Adrenal gland (tissue), 12 donors: ENCODE data around the gene CERT1. TPM values are rescaled to one million over a fixed set of nuclear protein-coding genes. Genes with fewer than 3 reads are reported as not detected.

Source experiments
- DNase-seq, 7 donors: peaks; one replicate each; pipeline ENCODE4 v3.0.0-alpha.2; 2019 to 2020
- H3K27ac ChIP-seq, 5 donors: fragments of 200-600 bp; sonication (generic) in 4 of 5; 1 replicate in 3 of 5; 2 replicates in 2 of 5; pipeline versions ENCODE4 v1.5.1 to v1.8.0; 2016 to 2020; ENCODE audit warnings: mild to moderate bottlenecking in 1 of 5
- H3K27me3 ChIP-seq: fragments of 200-600 bp; 2 replicates; pipeline ENCODE4 v1.8.0; 2021
- H3K36me3 ChIP-seq, 2 donors: fragments of 200-600 bp; replicated peaks in 1 of 2; 1 replicate in 1 of 2; 2 replicates in 1 of 2; pipeline versions ENCODE4 v1.5.1 to v1.8.0; 2018 to 2022
- H3K4me1 ChIP-seq, 2 donors: fragments of 200-600 bp; replicated peaks in 1 of 2; 1 replicate in 1 of 2; 2 replicates in 1 of 2; pipeline versions ENCODE4 v1.5.1 to v1.8.0; 2018 to 2021
- H3K4me3 ChIP-seq, 4 donors: fragments of 200-600 bp; sonication (generic) in 3 of 4; one replicate each; pipeline ENCODE4 v1.5.1; 2016 to 2018
- H3K9me3 ChIP-seq, 3 donors: fragments of 200-600 bp; sonication (generic) in 1 of 3; replicated peaks in 1 of 3; 1 replicate in 2 of 3; 2 replicates in 1 of 3; pipeline versions ENCODE4 v1.5.1 to v1.8.0; 2016 to 2021
- CTCF ChIP-seq, 6 experiments: fragments of 450-650 bp in 4 of 6; fragments of 200-600 bp in 2 of 6; sonication (generic) in 1 of 6; IDR thresholded peaks; 1 replicate in 5 of 6; 2 replicates in 1 of 6; pipeline versions ENCODE4 v1.5.1 to v1.8.0; 2016 to 2021; ENCODE audit warnings: antibody characterized with exemption in 6 of 6, mild to moderate bottlenecking in 2 of 6, moderate library complexity in 1 of 6
- POLR2A ChIP-seq, 2 donors: fragments of 450-650 bp; IDR thresholded peaks; one replicate each; pipeline ENCODE4 v1.6.1; 2017; ENCODE audit warnings: antibody characterized with exemption in 2 of 2, mild to moderate bottlenecking in 2 of 2, moderate library complexity in 1 of 2
- WGBS, 4 donors: extraction: QIAGEN DNeasy Blood & Tissue Kit in 2 of 4; methylation state at CpG; one replicate each; pipeline versions ENCODE4 v1.1.5 to v1.1.7; 2013 to 2017; 5-methylcytosine and 5-hydroxymethylcytosine counted together
- intact Hi-C, 2 donors: fragments of 100-400 bp; cut with DNase I; formaldehyde crosslinking; loops; one replicate each; pipeline versions ENCODE4 v1.14.1 to v1.15.0; 2022 to 2023
- polyA plus RNA-seq, 3 donors: library from polyadenylated mRNA; stranded (reverse); fragments of 200-250 nt in 2 of 3; fragments of 350-450 nt in 1 of 3; fragmentation: Illumina TruSeq in 1 of 3; extraction: RNeasy Lipid Tissue Mini Kit (QIAGEN cat#74804) in 1 of 3; gene quantifications; one replicate each; pipeline ENCODE4 v1.2.3, GENCODE V29; 2013 to 2014
- total RNA-seq, 9 donors: library from RNA; depleted of rRNA in 4 of 9; stranded (reverse); fragments of >200 nt in 4 of 9; fragments of 120-200 nt in 1 of 9; fragmentation: NEBNext Ultra II Directional in 1 of 9; extraction: Animal tissue kit (Norgen Biotek cat#: 25700) in 1 of 9; gene quantifications; one replicate each; pipeline versions ENCODE4 v1.1.0 to v1.2.4, GENCODE V29; 2013 to 2023
- donor health status: healthy with polysubstance abuse.
- donor health status: Bipolar disorder and iron deficiency.
- donor health status: DM: yes; HTN: yes; CAD: no.
- donor health status: DM: no; HTN: no; CAD: no.
- donor health status: DM: no; HTN: no; CAD: no.
- donor health status: DM: yes; HTN: yes; CAD: no.

CERT1 gene
- total and polyA plus RNA-seq, 12 donors = 5.7 to 67.6 (median 50.4) TPM

- WGBS, 4 donors = 89 to 94% (median 94%) methylated on average over 3 of the region's 3 CpGs
- H3K27me3 ChIP-seq = no peaks in the 10 kb centered on the region
- no peaks in the 10 kb centered on the region for H3K4me1 ChIP-seq
- peaks cover 0 to 86% of the 10 kb centered on the region in 2 donors for H3K36me3 ChIP-seq
- TF ChIP-seq POLR2A (IDR thresholded peaks at IDR 0.05) (no peak), CTCF (IDR thresholded peaks at IDR 0.05) (no peak)
- no peak overlapping the region for H3K27ac ChIP-seq
- H3K4me3 ChIP-seq = no peak overlapping the region
- no peak for DNase-seq
- intact Hi-C loops = no loop called here
- no peaks in the 10 kb centered on the region for H3K9me3 ChIP-seq
Observed at GRCh38 chr5:75348241-75348640, 163.2 kb downstream of the CERT1 start.

- Histone ChIP-seq H3K27me3 (no peaks in the 10 kb centered on the region), H3K27ac (no peak overlapping the region), H3K4me1 (peaks cover 0 to 42% of the 10 kb centered on the region in 2 donors), H3K9me3 (no peaks in the 10 kb centered on the region), H3K36me3 (peaks cover 0 to 37% of the 10 kb centered on the region in 2 donors), H3K4me3 (no peak overlapping the region)
- TF ChIP-seq POLR2A (IDR thresholded peaks at IDR 0.05) (no peak), CTCF (IDR thresholded peaks at IDR 0.05) (no peak)
- intact Hi-C loops = no loop called here
- WGBS, 4 donors = 85 to 89% (median 87%) methylated on average over 4 of the region's 4 CpGs
- DNase-seq = no peak
Observed at GRCh38 chr5:75342836-75343235, 168.6 kb downstream of the CERT1 start.

GRCh38 chr5:75341934-75342333 is 169.5 kb downstream of the CERT1 start:
- no peak for TF ChIP-seq POLR2A (IDR thresholded peaks at IDR 0.05)
- TF ChIP-seq CTCF (IDR thresholded peaks at IDR 0.05) = no peak
- no peaks in the 10 kb centered on the region for H3K27me3 ChIP-seq
- H3K36me3 ChIP-seq = peaks cover 0 to 28% of the 10 kb centered on the region in 2 donors
- DNase-seq = no peak
- WGBS, 4 donors = 39 to 61% (median 48%) methylated on average over 1 of the region's 1 CpG
- intact Hi-C loops = no loop called here
- no peaks in the 10 kb centered on the region for H3K9me3 ChIP-seq
- peaks cover 0 to 42% of the 10 kb centered on the region in 2 donors for H3K4me1 ChIP-seq
- no peak overlapping the region for H3K27ac ChIP-seq
- H3K4me3 ChIP-seq = no peak overlapping the region

GRCh38 chr5:75340714-75341478 is 170.5 kb downstream of the CERT1 start:
- DNase-seq = no peak
- Histone ChIP-seq H3K27me3 (no peaks in the 10 kb centered on the region), H3K4me3 (no peak overlapping the region), H3K27ac (peak overlapping the region in 1 of 5 donors; percentile 0), H3K9me3 (no peaks in the 10 kb centered on the region), H3K4me1 (peaks cover 0 to 46% of the 10 kb centered on the region in 2 donors), H3K36me3 (peaks cover 0 to 17% of the 10 kb centered on the region in 2 donors)
- TF ChIP-seq POLR2A (IDR thresholded peaks at IDR 0.05) (no peak), CTCF (IDR thresholded peaks at IDR 0.05) (no peak)
- intact Hi-C loops = no loop called here
- WGBS, 4 donors = 52 to 61% (median 58%) methylated on average over 3 of the region's 3 CpGs
